ENCODE data around the gene KCNJ15. TPM values are rescaled to one million over a fixed set of nuclear protein-coding genes. Genes with fewer than 3 reads are reported as not detected.
A peak's percentile ranks its signal among the peaks of the same experiment; 100 is the strongest.
"Not testable (repeated sequence)": the region's sequence is repeated elsewhere in the genome, so short reads cannot be mapped to it uniquely, and the experiment has no call there.

Gene KCNJ15
- polyA plus RNA-seq, 10 donors = 0.17 to 1.3 (median 0.59) TPM

DNA sequence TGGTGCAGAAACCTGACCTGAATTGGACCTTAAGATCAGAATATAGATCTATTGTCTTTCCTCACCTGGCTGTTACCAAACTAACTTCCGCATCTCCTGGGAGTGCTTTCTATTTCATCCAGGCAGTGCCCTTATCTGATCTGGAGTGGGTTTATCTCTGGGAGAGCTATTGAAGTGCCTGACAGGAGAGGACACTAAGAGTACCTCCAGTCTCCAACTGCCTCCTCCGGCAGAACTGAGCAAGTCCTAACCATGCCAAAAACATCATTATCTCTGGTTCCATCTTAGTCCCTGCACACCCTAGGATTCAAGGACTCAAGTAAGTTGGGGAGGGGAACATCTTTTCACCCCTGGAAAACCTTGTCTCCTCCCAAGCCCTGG is 12.4 kb upstream of the KCNJ15 start:
- no peak for DNase-seq

DNA sequence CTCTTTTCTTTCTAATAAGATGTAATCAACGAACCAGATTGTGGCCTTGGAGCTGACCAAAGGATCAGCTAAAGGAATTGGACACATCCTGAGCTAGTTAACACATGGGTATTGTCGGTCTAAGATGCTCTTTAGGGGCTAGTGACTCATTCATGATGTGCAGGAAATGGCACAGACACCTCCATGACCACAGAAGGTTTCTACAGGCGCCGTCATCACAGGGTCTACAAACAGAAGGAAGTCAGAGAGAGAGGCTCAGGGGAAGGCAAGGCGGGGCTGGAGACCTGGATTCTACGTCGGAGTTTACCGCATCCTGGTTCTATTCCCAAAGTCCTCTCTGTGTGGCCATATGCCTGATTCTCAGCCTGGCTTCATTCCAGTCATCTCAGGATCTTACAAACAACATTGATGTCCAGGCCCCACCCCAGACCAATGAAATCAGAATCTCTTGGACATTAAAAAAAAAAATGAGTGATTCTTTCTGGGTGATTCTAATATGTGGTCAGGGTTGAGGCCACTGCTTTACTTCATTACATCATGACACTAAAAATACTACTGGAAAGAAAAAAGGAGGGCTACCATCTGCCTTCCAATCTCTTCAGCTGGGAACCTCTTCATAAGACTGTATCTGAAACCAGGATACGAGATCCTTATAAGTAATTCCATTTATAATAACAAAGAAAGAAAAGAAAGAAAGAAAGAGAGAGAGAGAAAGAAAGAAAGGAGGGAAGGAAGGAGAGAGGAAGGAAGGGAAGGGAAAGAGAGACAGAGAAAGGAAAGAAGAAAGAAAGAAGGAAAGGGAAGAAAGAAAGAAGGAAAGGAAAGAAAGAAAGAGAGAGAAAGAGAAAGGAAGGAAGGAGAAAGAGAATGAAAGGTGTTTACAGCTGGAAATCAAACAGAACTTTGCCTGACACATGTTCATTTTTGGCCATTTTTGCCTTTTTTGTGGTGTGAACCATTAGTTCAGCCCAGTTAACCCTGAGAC is 11.6 kb upstream of the KCNJ15 start:
- peak in 1 of 3 donors; percentile 93 for DNase-seq

DNA sequence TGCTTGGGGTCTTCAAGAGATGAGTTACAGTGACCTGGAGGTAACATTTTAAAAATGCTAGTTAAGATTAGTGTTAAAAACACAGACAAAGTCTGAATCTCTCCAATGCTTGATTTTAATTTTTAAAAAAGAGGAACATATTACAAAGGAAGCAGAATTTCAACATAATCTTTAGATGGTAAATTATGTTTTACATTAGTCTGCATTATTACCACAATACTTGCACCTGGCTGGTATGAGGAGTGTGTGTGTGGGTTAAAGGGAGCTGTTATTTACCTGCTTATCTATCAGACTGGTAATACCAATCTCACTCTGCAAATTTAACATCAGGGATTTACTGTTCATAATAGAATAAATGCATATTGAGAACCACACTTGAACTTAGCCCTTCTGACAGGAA is 10.3 kb upstream of the KCNJ15 start:
- no peak for DNase-seq

DNA sequence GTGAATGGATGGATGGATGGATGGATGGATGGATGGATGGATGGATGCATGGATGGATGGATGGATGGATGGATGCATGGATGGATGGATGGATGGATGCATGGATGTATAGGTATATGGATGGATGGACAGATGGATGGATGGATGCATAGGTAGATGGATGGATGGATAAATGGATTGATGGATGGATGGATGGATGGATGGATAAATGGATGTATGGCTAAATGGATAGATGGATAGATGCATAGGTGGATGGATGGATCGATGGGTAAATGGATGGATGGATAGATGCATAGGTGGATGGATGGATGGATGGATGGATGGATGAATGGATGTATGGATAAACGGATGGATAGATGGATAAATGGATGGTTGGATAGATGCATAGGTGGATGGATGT is 9.7 kb upstream of the KCNJ15 start:
- not testable (repeated sequence) for DNase-seq

DNA sequence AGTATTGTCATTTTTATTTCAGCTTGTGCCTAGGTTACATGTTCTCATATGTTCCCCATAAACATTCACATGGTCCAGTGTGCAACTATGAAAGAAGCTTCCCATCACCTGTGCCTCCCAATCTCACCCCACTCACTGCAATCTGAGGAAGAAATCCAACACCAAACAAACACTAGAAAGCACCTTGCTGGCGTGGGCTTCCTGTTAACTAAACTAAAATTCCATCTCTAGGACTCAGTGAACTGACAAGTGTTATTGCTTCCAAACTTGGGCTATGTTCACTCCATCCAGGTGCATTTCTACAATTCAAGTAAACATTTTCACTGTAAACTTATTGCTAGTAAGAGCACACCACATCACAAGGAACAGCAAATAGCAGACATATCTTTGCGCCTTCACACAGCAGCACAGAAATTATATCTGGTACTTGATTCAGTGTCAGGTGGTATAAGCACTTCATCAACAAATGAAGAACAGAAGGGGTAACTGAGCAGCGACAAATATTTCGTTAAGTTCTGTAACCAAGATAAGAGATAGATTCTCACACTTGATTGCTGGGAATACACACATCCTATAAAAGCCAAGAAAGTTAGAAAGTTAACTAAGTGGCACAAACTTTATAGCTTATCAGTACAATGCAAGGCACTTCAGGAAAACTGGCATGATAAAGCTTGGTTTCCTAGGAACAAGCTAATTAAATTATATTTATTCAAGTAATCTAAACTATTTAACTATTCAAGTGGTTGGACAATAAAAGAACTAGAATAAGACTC is 8.9 kb upstream of the KCNJ15 start:
- no peak for DNase-seq

DNA sequence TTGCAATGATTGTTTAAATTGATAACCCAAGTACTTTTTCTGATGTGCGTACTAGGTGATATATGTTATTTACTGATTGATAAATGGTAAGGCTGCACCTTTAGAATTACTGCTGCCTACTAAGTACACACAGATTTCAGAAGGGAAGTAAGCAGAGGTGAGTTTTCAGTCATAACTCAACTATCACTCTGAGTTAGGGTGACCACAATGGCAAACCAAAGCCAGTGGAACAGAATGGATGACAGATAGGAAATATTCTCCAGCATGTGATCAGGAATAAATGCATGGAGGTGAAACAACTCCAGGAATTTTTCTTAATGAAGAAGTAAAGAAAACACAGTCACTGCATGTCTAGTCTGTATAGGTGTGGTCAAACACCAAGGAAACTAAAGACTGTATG is 7.5 kb upstream of the KCNJ15 start:
- DNase-seq = no peak

DNA sequence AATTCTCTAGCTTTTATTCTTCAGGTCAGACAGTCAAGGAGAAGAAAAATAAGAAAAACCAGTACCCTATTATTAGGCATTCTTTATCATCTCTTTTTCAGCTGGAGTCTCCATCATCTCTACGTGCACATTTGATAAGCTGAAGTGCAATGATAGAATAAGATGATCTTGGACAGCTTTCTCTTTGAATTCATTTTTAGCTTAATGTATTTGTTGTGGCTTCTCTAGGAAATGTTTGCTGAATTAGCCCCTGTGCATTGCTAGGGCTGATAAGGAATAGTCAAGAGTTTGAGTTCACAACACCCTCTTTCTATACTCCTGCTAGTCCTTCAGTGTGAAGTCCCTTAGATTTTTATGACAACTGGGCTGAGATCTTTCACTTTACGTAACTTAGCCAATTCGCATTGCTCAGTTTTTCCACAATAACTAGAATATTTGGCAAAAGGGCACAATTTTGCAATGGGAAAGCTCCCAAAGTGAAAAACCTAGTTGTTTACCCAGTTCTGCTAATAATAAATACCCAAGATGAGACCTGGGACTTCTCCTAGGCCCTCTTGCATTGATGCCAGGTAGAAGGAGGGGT is 7.0 kb upstream of the KCNJ15 start:
- no peak for DNase-seq

DNA sequence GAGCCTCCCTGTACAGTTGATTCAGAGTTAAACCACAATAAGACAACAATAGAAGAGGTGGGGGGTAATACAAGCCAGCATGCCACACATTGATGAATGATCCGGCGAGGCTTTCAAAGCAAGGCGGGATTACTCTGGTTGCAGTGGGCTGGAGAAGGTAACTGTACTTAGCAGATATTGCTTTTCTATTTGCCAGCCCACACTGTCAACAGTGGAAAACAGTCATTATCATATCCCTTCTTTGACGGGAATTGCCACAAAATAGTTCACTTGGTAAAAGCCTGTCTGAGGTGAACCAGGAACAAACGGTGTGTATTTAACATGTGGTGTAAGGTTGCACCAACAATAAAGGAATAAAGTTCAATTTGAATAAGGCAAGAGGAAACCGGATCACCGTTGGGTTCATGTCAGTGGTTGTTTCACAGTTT is 5.8 kb upstream of the KCNJ15 start:
- DNase-seq = no peak

DNA sequence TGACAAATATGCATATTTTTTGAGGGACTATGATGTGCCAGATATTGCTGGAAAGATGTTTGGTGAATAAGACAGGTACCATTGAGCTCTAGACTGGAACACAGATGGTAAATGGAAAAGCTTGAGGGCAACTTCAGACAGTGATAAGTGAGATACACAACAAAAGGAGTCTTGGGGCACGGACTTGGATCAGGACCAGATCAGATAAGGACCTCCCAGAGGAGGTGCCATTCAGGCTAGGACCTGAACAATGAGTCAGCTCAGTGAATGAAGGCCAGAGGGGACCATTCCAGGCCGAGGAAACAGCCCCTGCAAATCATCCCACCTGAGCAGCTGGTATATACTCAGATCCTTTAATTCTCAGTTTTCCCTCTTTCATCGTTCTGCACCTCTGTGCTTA is 1.8 kb upstream of the KCNJ15 start:
- DNase-seq = no peak

DNA sequence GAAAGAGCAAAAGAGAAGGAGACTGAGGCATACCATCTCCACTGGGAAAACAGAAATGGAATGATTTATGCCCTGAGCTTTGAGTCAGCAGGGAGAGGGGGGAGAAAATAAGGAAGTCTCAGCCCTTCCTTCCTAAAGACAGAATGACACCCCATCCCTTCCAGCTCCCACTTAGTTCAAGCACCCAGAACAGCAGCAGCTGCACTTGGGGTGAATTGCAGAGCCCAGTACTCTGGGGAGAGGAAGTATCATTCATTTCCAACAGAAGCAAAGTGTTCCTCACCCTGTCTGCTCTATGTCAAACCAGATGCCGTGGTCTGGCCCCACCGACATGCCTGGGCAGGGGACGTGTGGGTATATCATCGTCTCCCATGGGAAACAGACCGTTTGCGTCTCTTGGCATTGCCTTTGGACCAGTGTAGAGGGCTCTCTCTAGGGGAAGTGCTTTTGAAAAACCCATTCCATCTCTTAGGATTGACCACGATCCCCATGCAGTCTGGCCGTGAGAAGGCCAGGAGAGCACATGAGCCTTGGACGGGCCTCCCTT is 1.1 kb upstream of the KCNJ15 start:
- no peak for DNase-seq

DNA sequence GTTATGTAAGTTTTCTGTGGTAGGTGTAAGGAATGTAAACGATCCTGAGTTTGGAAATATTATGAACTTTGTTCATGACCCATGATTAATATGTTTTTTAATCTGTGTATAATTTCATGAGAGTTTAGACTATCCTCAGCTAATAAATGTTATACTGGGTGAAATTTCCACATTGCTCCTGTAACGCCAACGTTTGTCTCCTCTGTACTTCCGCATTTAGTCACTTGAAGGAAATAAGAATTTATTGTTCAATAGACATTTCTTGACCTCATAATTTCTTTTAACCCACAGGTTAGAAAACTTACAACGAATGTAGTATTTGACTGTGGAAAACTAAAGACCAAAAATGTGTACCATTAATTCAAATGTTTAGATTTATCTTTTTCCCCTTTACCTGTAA is 876 bp downstream of the KCNJ15 start:
- DNase-seq = no peak

DNA sequence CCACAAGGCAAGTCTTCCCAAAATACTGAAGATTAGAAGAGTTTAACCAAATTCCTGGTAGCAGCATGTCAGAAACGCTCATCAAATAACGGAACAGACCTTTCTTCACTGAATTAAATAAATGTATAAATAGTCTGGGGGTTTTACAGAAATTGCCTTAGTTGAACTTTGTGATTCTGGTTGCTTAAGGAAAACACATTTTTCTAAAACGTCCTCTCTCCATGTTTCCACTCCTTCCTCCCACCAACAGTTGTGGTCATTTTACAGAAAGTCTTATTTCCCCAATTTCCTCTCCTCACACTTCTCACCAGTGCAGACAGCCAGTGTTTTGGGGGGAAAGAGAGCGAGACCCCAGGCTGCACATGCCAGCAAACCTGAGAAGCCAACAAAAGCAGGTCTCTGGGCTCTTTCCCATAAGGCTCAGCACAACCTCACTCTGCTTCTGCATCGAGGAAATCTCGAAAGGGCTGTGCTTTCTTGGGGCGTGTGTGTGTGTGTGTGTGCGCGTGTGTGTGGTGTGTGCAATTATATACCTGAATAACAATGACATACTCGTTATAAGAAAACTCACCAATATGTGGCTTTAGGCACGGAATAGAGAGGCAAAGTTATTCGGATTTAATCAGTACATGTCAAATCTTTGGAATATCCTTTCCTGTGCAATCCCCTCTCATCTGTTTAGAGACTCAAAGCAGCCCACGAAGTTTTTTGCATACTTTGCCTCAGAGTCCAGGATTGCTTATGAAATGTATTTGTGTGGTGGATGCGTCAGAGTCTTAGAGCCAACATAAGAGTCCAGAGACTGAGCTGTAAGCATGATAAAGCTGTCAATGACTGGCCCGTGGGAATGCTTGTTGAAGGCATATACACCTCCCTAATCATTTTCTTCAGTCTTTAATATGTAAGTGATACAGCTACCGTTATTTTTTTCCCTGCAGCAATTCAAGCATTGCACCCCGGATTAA is 2.0 kb downstream of the KCNJ15 start:
- DNase-seq = peak in 1 of 3 donors; percentile 67

DNA sequence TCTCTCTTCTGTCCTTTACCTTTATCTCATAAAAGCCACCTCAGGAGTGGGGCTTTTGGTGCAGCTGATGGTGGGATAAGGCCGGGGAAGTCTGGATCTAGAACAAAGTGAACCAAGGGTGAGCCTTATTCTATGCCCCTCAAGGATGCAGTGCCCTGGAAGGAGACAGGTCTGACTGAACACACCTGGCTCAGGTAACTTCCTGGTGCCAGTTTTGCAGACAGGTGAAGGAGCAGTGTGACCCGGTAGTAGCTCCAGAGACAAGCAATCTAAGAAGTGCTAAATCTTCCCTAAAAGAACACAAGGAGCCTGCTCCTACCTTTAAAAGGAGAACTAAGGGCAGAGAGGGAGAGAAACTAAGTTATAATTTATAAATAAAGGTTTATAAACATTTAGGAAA is 2.9 kb downstream of the KCNJ15 start:
- DNase-seq = no peak

DNA sequence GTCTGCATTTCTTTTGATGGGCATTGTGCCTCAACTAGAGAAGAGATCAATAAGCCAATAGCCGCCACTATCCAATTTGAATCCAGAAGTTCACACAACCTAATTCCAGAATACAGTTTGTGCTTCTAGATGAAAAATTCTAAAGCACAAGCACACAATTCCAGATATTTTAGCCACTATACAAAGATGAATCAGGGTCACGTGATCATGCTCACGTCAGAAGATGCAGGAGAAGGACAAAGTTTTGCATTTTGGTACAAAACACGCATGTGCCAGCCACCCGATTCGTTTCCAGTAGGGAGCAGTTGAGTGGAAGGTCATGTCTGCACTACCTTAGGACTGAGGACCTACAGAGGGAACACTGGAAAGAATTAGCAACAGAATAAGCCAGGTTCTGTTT is 3.6 kb downstream of the KCNJ15 start:
- no peak for DNase-seq

DNA sequence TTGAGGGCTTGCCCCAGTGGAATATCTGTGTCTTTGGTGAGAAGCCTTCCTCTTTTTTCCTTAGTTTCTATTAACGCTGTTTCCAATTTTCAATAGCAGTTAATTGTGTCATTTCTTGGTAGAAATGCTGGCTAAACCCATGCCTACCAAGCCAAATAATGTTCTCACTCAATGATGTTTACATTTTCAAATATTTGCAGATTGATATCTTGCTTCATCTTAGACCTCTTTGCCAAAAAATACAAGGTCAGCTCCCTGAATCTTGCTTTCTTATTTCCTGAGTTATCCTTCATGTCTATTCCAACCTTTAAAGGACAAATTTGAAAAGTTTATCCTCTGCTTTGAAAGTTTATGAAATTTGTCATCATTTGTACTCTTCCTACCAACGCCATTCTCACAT is 5.1 kb downstream of the KCNJ15 start:
- DNase-seq = no peak

DNA sequence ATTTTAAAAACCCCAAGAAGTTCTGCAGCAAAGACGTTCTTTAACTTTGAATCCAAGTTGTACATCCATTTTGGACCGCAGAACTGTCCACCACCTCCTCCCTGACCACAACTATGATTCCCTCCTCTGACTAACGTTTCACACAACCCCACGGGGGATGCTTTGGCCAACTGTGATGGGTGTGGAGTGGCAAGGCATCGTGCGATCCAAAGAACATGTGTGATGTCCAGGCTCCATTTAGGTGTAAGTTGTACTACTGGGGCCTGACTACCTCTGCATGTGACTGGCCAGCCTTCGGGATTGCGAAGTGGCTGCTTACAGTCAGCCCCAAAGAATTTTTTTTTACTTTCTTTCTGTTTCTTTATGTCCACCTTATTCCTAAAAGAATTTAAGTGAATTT is 6.7 kb downstream of the KCNJ15 start:
- DNase-seq = peak in 1 of 3 donors; percentile 57

DNA sequence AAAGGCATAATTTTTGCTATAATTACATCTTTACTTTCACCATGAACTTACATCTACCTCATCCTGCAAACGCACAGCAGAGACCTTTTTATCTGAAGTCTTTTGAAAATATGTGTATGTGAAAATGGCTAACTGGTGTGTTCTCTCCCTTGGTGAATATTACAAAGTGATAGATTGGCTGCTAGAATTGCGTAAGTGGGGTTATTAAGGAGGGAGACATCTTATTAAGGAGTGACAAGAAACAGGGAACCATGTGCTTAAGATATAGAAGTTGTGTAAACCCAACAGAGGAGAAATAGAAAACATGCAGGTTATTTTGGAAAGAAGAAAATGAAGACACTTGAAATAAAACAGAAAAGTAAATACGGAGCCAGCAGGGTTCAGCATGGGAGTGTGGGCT is 7.8 kb downstream of the KCNJ15 start:
- DNase-seq = no peak

DNA sequence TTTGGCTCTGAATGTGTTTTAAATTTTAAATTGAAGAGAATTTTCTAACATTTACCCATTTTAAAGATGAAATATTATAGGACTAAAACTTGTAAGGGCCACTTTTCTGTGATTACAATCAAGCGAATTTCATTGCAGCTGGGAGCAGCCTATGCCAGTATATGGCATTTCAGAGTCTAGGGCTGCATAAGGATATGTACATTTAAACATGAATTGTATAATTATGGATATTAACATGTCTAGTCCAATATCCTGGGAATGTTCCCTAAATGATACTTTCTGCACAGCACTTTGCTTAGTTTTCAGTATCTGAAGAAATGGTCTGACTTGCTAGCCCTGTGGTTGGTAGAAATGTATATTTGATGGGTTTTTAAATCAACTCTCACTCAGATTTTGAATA is 8.4 kb downstream of the KCNJ15 start:
- DNase-seq = no peak

DNA sequence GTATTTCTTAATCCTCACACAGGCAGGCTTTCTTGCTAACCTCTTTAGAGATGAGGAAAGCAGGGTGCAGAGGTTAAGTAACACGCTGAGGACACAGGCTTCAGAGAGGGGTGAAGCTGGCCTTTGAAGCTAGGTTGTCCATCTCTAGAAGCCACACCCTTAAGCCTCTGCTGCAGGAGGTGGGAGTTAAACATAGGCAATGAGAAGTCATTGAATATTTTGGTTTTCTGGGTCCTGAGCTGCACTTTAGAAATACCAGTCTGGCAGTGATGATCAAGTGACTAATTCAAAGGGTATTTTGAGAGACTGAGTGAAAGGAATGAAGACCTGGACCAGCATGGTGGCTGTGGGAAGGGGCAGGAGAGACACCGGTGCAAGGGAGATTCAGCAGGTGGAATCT is 9.9 kb downstream of the KCNJ15 start:
- peak in 1 of 3 donors; percentile 51 for DNase-seq

DNA sequence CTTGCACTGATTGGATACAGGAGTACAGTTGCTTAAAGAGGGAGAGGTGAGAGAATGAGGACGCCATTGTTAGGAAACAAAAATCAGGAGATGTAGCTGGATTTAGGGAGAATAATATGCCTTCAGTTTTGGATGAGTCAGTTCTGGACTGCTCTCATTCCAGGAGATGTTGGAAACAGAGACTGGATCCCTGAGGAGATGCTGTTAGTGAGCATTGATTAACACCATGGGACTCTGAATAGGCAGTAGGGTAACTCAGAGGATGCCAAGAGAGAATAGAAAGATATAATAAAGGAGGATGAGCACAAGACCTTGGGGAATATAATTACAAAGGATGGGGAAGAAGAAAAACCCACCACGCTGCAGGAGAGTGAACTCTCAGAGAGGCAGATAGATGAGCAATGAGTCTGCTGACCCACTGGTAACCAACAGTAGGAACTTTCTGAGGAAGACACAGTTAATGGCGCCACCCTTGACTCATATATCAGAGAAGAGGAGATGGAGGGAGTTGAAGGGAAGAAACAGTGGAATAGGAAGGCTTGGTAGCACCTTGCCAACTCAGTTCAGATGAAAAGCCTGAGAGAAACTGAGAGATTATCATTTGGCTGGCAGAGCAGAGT is 10.5 kb downstream of the KCNJ15 start:
- peak in 1 of 3 donors; percentile 29 for DNase-seq

All from muscle of back (tissue), 11 donors.